ENCODE results near the gene H6PD.

Gene H6PD

DNA sequence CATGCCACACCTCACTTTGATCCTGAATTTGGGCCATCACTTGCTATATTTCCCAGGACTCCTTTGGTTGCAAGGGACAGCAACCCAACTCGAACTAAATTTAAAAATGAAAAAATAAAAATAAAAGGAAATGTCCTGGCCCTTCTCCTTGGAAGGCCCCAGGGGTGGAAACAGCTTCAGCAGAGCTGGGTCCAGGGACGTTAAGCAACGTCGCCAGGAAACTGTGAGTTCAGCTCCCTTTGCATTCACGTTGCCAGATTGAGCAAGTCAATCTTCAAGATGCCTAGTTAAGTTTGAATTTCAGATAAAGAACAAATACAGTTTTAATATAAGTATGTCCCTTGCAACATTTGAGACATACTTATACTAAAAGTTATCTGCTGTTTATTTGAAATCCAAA, 43.5 kb downstream of the H6PD start:
- H3K4me1 ChIP-seq (ENCODE audit: control insufficient read depth in 1 of 2, insufficient read depth in 1 of 2, low read depth in 1 of 2, low read length in 1 of 2) = peaks cover 36 to 40% of the 10 kb centered on the region in 2 experiments
- no peak for TF ChIP-seq CTCF (IDR thresholded peaks at IDR 0.05)
- peaks cover 10% of the 10 kb centered on the region for H3K27me3 ChIP-seq
- H3K27ac ChIP-seq = no peak overlapping the region
- H3K36me3 ChIP-seq = no peaks in the 10 kb centered on the region
- no peaks in the 10 kb centered on the region for H3K9me3 ChIP-seq
- H3K4me3 ChIP-seq (ENCODE audit: low read depth in 1 of 2, low read length in 1 of 2) = no peak overlapping the region

DNA sequence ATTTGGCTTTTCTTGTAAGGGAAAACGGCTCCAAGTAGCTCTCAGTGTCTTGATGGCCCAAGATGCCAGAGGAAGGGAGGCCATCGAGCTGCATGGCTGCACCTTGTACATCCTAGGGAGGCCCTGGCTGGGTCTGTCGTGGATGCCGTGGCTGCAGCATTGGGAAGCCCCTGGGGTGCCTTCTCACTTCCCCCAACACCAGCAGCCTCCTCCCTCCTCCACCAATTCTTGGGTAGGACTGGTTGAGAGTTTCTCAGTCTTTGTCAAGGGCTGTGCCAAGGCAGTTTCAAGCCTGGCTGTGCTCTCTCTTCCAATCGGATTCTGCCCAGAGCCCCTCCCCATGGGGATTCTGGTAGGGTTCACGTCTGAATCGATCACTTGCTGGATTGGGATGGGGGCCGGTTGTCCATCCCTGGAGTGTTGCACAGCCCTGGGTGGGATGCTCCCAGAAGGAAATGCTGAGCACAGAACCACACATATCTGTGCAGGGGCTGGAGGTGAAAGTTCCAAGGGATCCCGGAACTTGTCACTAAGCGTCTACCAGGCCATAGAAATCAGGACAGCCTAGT, 44.1 kb downstream of the H6PD start:
- H3K4me1 ChIP-seq (ENCODE audit: control insufficient read depth in 1 of 2, insufficient read depth in 1 of 2, low read depth in 1 of 2, low read length in 1 of 2) = peaks cover 36 to 40% of the 10 kb centered on the region in 2 experiments
- H3K4me3 ChIP-seq (ENCODE audit: low read depth in 1 of 2, low read length in 1 of 2) = no peak overlapping the region
- TF ChIP-seq CTCF (IDR thresholded peaks at IDR 0.05) = no peak
- no peaks in the 10 kb centered on the region for H3K9me3 ChIP-seq
- no peaks in the 10 kb centered on the region for H3K36me3 ChIP-seq
- no peak overlapping the region for H3K27ac ChIP-seq
- peaks cover 10% of the 10 kb centered on the region for H3K27me3 ChIP-seq

DNA sequence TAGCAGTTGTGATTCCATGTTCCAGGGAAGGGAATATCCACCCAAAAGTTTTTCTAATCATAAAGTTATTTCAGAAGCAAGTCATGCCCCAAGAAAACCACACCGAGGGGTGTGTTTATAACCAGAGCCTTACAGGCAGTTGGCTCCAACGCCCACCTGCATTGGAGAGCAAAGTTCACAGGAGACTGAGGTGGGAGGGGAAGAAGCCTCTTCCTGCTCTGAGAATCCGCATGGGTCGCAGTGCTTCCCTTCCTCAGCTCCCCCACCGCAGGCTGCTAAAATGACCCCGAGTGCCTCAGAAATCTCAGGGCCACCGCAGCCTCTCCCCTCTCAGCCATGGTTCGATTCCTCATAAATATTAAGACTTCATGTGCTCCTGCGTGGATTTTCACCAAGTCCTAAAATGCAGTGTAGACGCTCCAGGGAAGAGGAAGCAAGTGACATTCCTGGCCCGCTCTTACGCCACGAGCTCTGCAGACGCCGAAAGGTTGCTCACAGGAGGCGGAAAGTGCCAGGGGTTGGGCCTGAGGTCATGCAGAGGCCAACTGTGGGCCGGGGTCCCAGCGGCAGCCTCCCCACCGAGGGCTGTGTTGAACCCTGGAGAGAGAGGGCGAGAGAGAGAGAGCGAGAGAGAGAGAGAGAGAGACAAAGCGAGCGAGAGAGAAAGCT, 44.7 kb downstream of the H6PD start:
- H3K36me3 ChIP-seq = no peaks in the 10 kb centered on the region
- H3K27me3 ChIP-seq = peaks cover 10% of the 10 kb centered on the region
- peaks cover 36 to 40% of the 10 kb centered on the region in 2 experiments for H3K4me1 ChIP-seq (ENCODE audit: control insufficient read depth in 1 of 2, insufficient read depth in 1 of 2, low read depth in 1 of 2, low read length in 1 of 2)
- no peak for TF ChIP-seq CTCF (IDR thresholded peaks at IDR 0.05)
- H3K27ac ChIP-seq = no peak overlapping the region
- no peaks in the 10 kb centered on the region for H3K9me3 ChIP-seq
- no peak overlapping the region for H3K4me3 ChIP-seq (ENCODE audit: low read depth in 1 of 2, low read length in 1 of 2)

DNA sequence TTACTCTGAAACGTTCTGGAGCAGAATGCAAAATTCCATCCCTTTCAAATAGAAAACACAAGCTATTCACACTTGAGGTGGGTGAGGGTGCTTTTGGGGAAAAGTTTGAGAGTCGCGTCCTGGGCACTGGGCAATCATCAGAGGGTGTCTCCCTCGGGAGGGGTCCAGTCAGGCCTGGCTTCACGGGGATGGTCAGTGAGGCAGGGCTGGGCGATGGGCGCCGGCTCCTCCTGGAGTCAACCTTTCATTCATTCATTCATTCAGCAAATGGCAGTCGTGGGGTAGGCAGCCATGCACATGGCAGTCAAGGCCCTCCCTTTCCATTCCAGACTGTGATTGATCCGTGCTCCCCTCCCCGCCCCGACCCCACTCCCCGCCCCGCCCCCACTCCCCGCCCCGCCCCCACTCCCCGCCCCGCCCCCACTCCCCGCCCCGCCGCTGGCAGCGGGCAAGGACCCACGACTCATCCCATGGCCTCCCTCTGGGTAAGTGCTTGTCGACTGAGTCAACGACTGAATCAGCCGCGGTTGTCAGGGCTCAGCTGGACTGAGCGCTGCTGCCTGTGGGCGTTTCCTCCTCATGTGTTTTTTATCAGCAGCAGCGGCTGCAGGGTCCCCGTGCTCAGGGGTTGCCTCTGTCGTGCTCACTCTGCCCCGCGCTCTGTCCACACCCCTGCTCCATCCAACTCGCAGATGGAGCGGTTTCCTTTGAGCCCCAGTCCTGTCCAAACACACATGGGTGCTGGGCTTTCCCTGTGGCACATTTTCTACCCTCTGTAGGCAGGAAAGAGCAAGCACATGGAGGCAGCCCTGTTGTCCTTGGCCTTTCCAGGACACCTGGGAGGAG, 45.7 kb downstream of the H6PD start:
- no peak overlapping the region for H3K4me3 ChIP-seq (ENCODE audit: low read depth in 1 of 2, low read length in 1 of 2)
- H3K9me3 ChIP-seq = no peaks in the 10 kb centered on the region
- peaks cover 10% of the 10 kb centered on the region for H3K27me3 ChIP-seq
- no peak for TF ChIP-seq CTCF (IDR thresholded peaks at IDR 0.05)
- peaks cover 36 to 39% of the 10 kb centered on the region in 2 experiments for H3K4me1 ChIP-seq (ENCODE audit: control insufficient read depth in 1 of 2, insufficient read depth in 1 of 2, low read depth in 1 of 2, low read length in 1 of 2)
- H3K36me3 ChIP-seq = no peaks in the 10 kb centered on the region
- no peak overlapping the region for H3K27ac ChIP-seq

GRCh38 chr1:9281071-9281827, 46.7 kb downstream of the H6PD start:
- H3K4me3 ChIP-seq (ENCODE audit: low read depth in 1 of 2, low read length in 1 of 2) = no peak overlapping the region
- no peak overlapping the region for H3K27ac ChIP-seq
- H3K4me1 ChIP-seq (ENCODE audit: control insufficient read depth in 1 of 2, insufficient read depth in 1 of 2, low read depth in 1 of 2, low read length in 1 of 2) = peaks cover 30 to 31% of the 10 kb centered on the region in 2 experiments

More at GRCh38 chr1:9281071-9281827, 46.7 kb downstream of the H6PD start:
- H3K36me3 ChIP-seq = no peaks in the 10 kb centered on the region
- H3K9me3 ChIP-seq = no peaks in the 10 kb centered on the region
- H3K27me3 ChIP-seq = peaks cover 10% of the 10 kb centered on the region
- no peak for TF ChIP-seq CTCF (IDR thresholded peaks at IDR 0.05)
